ENCODE measurements around the gene PRX. TPM values are rescaled to one million over a fixed set of nuclear protein-coding genes. Genes with fewer than 3 reads are reported as not detected.

Gene PRX
- total RNA-seq, 1 experiment from 2014 or later: 6.6 TPM

DNA sequence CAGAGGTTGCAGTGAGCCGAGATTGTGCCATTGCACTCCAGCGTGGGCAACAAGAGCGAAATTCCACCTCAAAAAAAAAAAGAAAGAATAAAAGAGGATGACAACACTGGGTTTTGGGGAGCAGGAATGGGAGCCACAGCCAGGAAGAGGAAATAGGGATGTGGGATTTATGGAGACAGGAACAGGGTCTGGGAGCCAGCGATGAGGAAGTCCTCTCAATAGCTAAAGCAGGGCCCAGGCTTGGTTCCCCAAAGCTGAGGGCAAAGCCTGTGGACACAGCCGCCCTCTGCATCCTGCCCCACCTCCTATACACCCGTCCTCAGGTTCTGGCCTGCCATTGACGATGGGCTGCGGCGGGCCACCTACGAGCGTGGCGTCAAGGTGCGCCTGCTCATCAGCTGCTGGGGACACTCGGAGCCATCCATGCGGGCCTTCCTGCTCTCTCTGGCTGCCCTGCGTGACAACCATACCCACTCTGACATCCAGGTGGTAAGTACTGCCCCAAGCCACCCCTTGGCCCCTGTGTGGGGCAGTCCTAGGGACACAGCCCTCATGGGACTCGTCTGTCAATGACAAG, 36.8 kb downstream of the PRX start:
- BruUV-seq (replicated peaks): no TSS peak
- Histone ChIP-seq H3F3A (ENCODE audit: insufficient read depth, low read depth) (no peaks in the 10 kb centered on the region), H3K9me2 (ENCODE audit: insufficient read depth) (no peaks in the 10 kb centered on the region), H3K4me1 (replicated peaks; ENCODE audit: insufficient read depth) (no peaks in the 10 kb centered on the region), H3K4me3 (no peak overlapping the region), H3K79me2 (ENCODE audit: low read depth) (no peaks in the 10 kb centered on the region), H4K20me1 (ENCODE audit: insufficient read depth) (no peaks in the 10 kb centered on the region), H3K9me3 (ENCODE audit: insufficient read depth, low read depth) (no peaks in the 10 kb centered on the region), H3K4me2 (no peak overlapping the region), H3K36me3 (ENCODE audit: low read depth) (no peaks in the 10 kb centered on the region), H2AFZ (no peak overlapping the region), H3K27ac (no peak overlapping the region), H3K27me3 (ENCODE audit: insufficient read depth, low read depth) (no peaks in the 10 kb centered on the region)
- CTCF ChIA-PET: interaction anchor here (0.6 kb wide), 1 partner anchor 17 kb away, joined by 3 read pairs; no protein-coding TSS in a partner anchor
- no peak for DNase-seq
- POLR2A ChIA-PET (ENCODE audit: unreplicated experiment): no interaction called here
- intact Hi-C loops (cut with micrococcal nuclease; ENCODE audit: unreplicated experiment): no loop called here
- no peak for TF ChIP-seq EZH2 (IDR thresholded peaks at IDR 0.05; ENCODE audit: low read depth)
- TF ChIP-seq, protein P1, sequence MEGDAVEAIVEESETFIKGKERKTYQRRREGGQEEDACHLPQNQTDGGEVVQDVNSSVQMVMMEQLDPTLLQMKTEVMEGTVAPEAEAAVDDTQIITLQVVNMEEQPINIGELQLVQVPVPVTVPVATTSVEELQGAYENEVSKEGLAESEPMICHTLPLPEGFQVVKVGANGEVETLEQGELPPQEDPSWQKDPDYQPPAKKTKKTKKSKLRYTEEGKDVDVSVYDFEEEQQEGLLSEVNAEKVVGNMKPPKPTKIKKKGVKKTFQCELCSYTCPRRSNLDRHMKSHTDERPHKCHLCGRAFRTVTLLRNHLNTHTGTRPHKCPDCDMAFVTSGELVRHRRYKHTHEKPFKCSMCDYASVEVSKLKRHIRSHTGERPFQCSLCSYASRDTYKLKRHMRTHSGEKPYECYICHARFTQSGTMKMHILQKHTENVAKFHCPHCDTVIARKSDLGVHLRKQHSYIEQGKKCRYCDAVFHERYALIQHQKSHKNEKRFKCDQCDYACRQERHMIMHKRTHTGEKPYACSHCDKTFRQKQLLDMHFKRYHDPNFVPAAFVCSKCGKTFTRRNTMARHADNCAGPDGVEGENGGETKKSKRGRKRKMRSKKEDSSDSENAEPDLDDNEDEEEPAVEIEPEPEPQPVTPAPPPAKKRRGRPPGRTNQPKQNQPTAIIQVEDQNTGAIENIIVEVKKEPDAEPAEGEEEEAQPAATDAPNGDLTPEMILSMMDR (conservative IDR thresholded peaks at IDR 0.05): no peak

DNA sequence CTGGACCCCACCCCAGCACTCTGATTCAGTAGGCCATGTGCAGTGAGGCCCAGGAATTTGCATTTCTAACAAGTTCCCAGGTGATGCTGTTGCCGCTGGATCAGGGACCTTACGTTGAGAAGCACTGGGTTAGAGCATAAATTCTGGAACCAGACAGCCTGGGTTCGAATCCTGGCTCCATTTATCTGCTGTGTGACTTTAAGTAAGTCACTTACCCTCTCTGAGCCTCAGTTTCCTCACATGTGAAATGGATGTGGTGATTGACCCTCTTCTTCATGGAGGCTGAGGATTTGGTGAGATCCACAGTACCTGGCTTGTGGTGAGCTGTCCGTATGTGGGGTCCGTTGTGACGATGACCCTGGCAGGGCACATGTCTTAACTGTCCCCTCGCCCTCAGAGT, 39.1 kb downstream of the PRX start:
- no peaks in the 10 kb centered on the region for H3F3A ChIP-seq (ENCODE audit: insufficient read depth, low read depth)
- intact Hi-C loops (cut with micrococcal nuclease; ENCODE audit: unreplicated experiment): no loop called here
- DNase-seq: no peak
- no TSS peak for BruUV-seq (replicated peaks)
- no peak for TF ChIP-seq EZH2 (IDR thresholded peaks at IDR 0.05; ENCODE audit: low read depth)
- TF ChIP-seq, protein P1 (conservative IDR thresholded peaks at IDR 0.05): no peak
- H3K79me2 ChIP-seq (ENCODE audit: low read depth): no peaks in the 10 kb centered on the region
- H3K9me3 ChIP-seq (ENCODE audit: insufficient read depth, low read depth): no peaks in the 10 kb centered on the region
- no peaks in the 10 kb centered on the region for H4K20me1 ChIP-seq (ENCODE audit: insufficient read depth)
- H3K27me3 ChIP-seq (ENCODE audit: insufficient read depth, low read depth): no peaks in the 10 kb centered on the region
- no peak overlapping the region for H3K4me3 ChIP-seq
- no peaks in the 10 kb centered on the region for H3K36me3 ChIP-seq (ENCODE audit: low read depth)
- H3K4me1 ChIP-seq (replicated peaks; ENCODE audit: insufficient read depth): no peaks in the 10 kb centered on the region
- H3K27ac ChIP-seq: no peak overlapping the region
- H3K9me2 ChIP-seq (ENCODE audit: insufficient read depth): no peaks in the 10 kb centered on the region
- no peak overlapping the region for H3K4me2 ChIP-seq
- ChIA-PET POLR2A (ENCODE audit: unreplicated experiment) (interaction anchor here (0.6 kb wide), 1 partner anchor 1195 kb away, joined by 5 read pairs; no protein-coding TSS in a partner anchor), CTCF (no interaction called here)
- no peak overlapping the region for H2AFZ ChIP-seq

DNA sequence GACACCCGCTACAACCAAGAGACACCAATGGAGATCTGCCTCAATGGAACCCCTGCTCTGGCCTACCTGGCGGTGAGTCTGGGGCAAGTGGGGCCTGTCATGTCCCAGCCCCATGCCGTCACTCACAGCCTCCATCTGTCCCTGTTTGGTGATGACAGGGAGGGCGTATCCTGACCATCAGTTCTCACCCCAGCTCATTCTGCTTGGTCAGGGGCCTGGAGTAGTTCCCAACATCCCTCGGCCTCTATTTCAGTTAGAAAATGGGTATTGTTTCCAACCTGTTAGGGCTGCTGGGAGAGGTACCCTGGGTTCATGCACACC, 41.4 kb downstream of the PRX start:
- Histone ChIP-seq H3K4me1 (replicated peaks; ENCODE audit: insufficient read depth) (no peaks in the 10 kb centered on the region), H3K9me3 (ENCODE audit: insufficient read depth, low read depth) (no peaks in the 10 kb centered on the region), H3K4me3 (no peak overlapping the region), H3K36me3 (ENCODE audit: low read depth) (no peaks in the 10 kb centered on the region), H3K9me2 (ENCODE audit: insufficient read depth) (no peaks in the 10 kb centered on the region), H3K4me2 (no peak overlapping the region), H4K20me1 (ENCODE audit: insufficient read depth) (no peaks in the 10 kb centered on the region), H2AFZ (no peak overlapping the region), H3K79me2 (ENCODE audit: low read depth) (no peaks in the 10 kb centered on the region), H3K27ac (no peak overlapping the region), H3K27me3 (ENCODE audit: insufficient read depth, low read depth) (no peaks in the 10 kb centered on the region), H3F3A (ENCODE audit: insufficient read depth, low read depth) (no peaks in the 10 kb centered on the region)
- intact Hi-C loops (cut with micrococcal nuclease; ENCODE audit: unreplicated experiment): no loop called here
- CTCF ChIA-PET: interaction anchor here (0.7 kb wide), 1 partner anchor 49 kb away, joined by 3 read pairs; no protein-coding TSS in a partner anchor
- DNase-seq: no peak
- POLR2A ChIA-PET (ENCODE audit: unreplicated experiment): no interaction called here
- no TSS peak for BruUV-seq (replicated peaks)
- no peak for TF ChIP-seq EZH2 (IDR thresholded peaks at IDR 0.05; ENCODE audit: low read depth)
- TF ChIP-seq, protein P1 (conservative IDR thresholded peaks at IDR 0.05): no peak
